HL-60 (cell line): ENCODE data around the gene SLC2A2.

Source experiments
- GABPA ChIP-seq: IDR thresholded peaks from 2 replicates; pipeline ENCODE4 v1.6.1; 2012; ENCODE audit warnings: low read depth
- POLR2AphosphoS5 ChIP-seq: IDR thresholded peaks from 2 replicates; pipeline ENCODE4 v1.6.1; 2012; ENCODE audit warnings: low read depth
- SPI1 ChIP-seq: IDR thresholded peaks from 2 replicates; pipeline ENCODE4 v1.6.1; 2012; ENCODE audit warnings: low read depth, mild to moderate bottlenecking, borderline replicate concordance
- TF ChIP-seq, protein P1 (sequence below): IDR thresholded peaks from one replicate; pipeline ENCODE4 v1.5.1; 2011; ENCODE audit warnings: low read length, control low read depth, inconsistent platforms; ENCODE audit not compliant: insufficient read depth

DNA sequence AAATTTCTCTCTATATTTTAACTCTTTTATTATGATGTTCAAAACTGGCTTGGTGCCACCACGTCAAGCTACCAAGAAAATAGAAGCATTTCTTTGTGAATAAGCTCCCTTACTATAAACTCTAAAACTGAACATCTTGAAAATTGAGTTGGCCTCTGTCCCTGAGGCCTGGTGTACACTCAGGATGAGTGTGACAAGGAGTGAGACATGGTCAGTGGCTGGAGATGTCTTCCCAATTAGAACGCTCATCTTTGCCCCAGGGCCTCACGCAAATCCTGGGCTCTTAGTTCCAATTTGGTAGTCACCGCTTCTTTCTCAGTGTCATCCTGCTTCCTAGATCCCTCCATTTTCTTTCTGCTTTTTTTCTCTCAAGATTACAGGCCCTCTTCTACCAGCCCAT is 26.2 kb downstream of the SLC2A2 start:
- TF ChIP-seq, protein P1, sequence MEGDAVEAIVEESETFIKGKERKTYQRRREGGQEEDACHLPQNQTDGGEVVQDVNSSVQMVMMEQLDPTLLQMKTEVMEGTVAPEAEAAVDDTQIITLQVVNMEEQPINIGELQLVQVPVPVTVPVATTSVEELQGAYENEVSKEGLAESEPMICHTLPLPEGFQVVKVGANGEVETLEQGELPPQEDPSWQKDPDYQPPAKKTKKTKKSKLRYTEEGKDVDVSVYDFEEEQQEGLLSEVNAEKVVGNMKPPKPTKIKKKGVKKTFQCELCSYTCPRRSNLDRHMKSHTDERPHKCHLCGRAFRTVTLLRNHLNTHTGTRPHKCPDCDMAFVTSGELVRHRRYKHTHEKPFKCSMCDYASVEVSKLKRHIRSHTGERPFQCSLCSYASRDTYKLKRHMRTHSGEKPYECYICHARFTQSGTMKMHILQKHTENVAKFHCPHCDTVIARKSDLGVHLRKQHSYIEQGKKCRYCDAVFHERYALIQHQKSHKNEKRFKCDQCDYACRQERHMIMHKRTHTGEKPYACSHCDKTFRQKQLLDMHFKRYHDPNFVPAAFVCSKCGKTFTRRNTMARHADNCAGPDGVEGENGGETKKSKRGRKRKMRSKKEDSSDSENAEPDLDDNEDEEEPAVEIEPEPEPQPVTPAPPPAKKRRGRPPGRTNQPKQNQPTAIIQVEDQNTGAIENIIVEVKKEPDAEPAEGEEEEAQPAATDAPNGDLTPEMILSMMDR = no peak
- no peak for TF ChIP-seq POLR2AphosphoS5
- no peak for TF ChIP-seq GABPA
- no peak for TF ChIP-seq SPI1
